GM23248 (cell line): ENCODE data around the gene TTC4. TPM values are rescaled to one million over a fixed set of nuclear protein-coding genes. Genes with fewer than 3 reads are reported as not detected.
"Not testable (repeated sequence)": the region's sequence is repeated elsewhere in the genome, so short reads cannot be mapped to it uniquely, and the experiment has no call there.

Experiments
- DNase-seq: peaks from one replicate; pipeline ENCODE4 v3.0.0-alpha.2; 2015
- H2AFZ ChIP-seq: fragments of 200-600 bp; sonication (generic); 2 replicates; pipeline ENCODE4 v1.6.1; 2016; ENCODE audit warnings: antibody characterized with exemption
- H3F3A ChIP-seq: fragments of 200-600 bp; sonication (generic); 2 replicates; pipeline ENCODE4 v1.6.1; 2016; ENCODE audit warnings: mild to moderate bottlenecking, antibody characterized with exemption, mixed run types; ENCODE audit not compliant: insufficient read depth
- H3K27ac ChIP-seq: fragments of 200-600 bp; sonication (generic); 2 replicates; pipeline ENCODE4 v1.5.1; 2016; ENCODE audit warnings: mild to moderate bottlenecking
- H3K27me3 ChIP-seq: fragments of 200-600 bp; sonication (generic); replicated peaks from 2 replicates; pipeline ENCODE4 v1.6.1; 2016; ENCODE audit warnings: mild to moderate bottlenecking; ENCODE audit not compliant: insufficient read depth
- H3K36me3 ChIP-seq: fragments of 200-600 bp; sonication (generic); 2 replicates; pipeline ENCODE4 v1.6.1; 2016; ENCODE audit warnings: low read depth, mild to moderate bottlenecking
- H3K4me1 ChIP-seq: fragments of 200-600 bp; sonication (generic); 2 replicates; pipeline ENCODE4 v1.6.1; 2016; ENCODE audit warnings: mild to moderate bottlenecking; ENCODE audit not compliant: insufficient read depth
- H3K4me2 ChIP-seq: fragments of 200-600 bp; sonication (generic); one replicate; pipeline ENCODE4 v1.6.1; 2016; ENCODE audit warnings: mild to moderate bottlenecking; ENCODE audit not compliant: unreplicated experiment
- H3K4me3 ChIP-seq: fragments of 200-600 bp; sonication (generic); 2 replicates; pipeline ENCODE4 v1.5.1; 2016; ENCODE audit warnings: mild to moderate bottlenecking
- H3K79me2 ChIP-seq: fragments of 200-600 bp; sonication (generic); 2 replicates; pipeline ENCODE4 v1.6.1; 2016; ENCODE audit warnings: mild to moderate bottlenecking; ENCODE audit not compliant: insufficient read depth
- H3K9ac ChIP-seq: fragments of 200-600 bp; sonication (generic); 2 replicates; pipeline ENCODE4 v1.6.1; 2016; ENCODE audit warnings: mild to moderate bottlenecking
- H3K9me2 ChIP-seq: fragments of 200-600 bp; sonication (generic); 2 replicates; pipeline ENCODE4 v1.6.1; 2016; ENCODE audit warnings: mixed run types, mild to moderate bottlenecking, moderate library complexity; ENCODE audit not compliant: insufficient read depth
- H3K9me3 ChIP-seq: fragments of 200-600 bp; sonication (generic); one replicate; pipeline ENCODE4 v1.6.1; 2017; ENCODE audit warnings: low read depth
- H4K20me1 ChIP-seq: fragments of 200-600 bp; sonication (generic); 2 replicates; pipeline ENCODE4 v1.6.0; 2016; ENCODE audit not compliant: insufficient read depth
- EZH2 ChIP-seq: fragments of 200-600 bp; sonication (generic); IDR thresholded peaks from 2 replicates; pipeline ENCODE4 v1.6.1; 2018; ENCODE audit warnings: antibody characterized with exemption, mild to moderate bottlenecking; ENCODE audit not compliant: insufficient read depth, poor library complexity, severe bottlenecking
- EZH2phosphoT487 ChIP-seq: fragments of 200-600 bp; sonication (generic); IDR thresholded peaks from 2 replicates; pipeline ENCODE4 v1.6.1; 2018; ENCODE audit warnings: antibody characterized with exemption, moderate library complexity, mild to moderate bottlenecking, low read depth; ENCODE audit not compliant: insufficient read depth
- WGBS, 2 experiments: methylation state at CpG; one replicate each; pipeline ENCODE4 v1.1.6; 2015 to 2017; ENCODE audit warnings: low lambda C conversion rate in 2 of 2, low coverage in 1 of 2; ENCODE audit errors: missing lambda C conversion rate in 2 of 2; 5-methylcytosine and 5-hydroxymethylcytosine counted together
- in situ Hi-C: fragments of 300-500 bp; cut with MboI; formaldehyde crosslinking; loops from 2 replicates; pipeline ENCODE4 v1.15.0; 2020
- polyA plus RNA-seq: library from polyadenylated mRNA; unstranded; fragments of >200 nt; fragmentation: Nextera tagmentation; extraction: Ambion mirVana; gene quantifications from 2 replicates; pipeline ENCODE4 v1.2.1, GENCODE V29; 2016
- total RNA-seq: library from RNA; depleted of rRNA; stranded (reverse); fragments of >200 nt; shearing (Covaris generic); gene quantifications from 2 replicates; pipeline ENCODE4 v1.2.3, GENCODE V29; 2014

TTC4 gene
- total and polyA plus RNA-seq, 2 experiments from 2014 or later, result 24.2 to 27.1 TPM

- Histone ChIP-seq H3K4me3 (no peak overlapping the region), H3F3A (no peaks in the 10 kb centered on the region), H3K36me3 (no peaks in the 10 kb centered on the region), H3K4me1 (peaks cover 9% of the 10 kb centered on the region; the same call in 1 of the 2 replicates), H2AFZ (no peak overlapping the region), H4K20me1 (no peaks in the 10 kb centered on the region), H3K27ac (no peak overlapping the region), H3K9ac (no peak overlapping the region), H3K79me2 (peaks cover 11% of the 10 kb centered on the region), H3K9me3 (no peaks in the 10 kb centered on the region), H3K4me2 (no peak overlapping the region), H3K27me3 (no peaks in the 10 kb centered on the region), H3K9me2 (no peaks in the 10 kb centered on the region)
- no peak for TF ChIP-seq EZH2phosphoT487
- no peak for TF ChIP-seq EZH2
- 73% methylated on average over 5 of the region's 5 CpGs for WGBS, 2 experiments
- in situ Hi-C loops, result no loop called here
- peak; percentile 18 for DNase-seq
Measured at GRCh38 chr1:54768093-54768492, 52.4 kb downstream of the TTC4 start.

- Histone ChIP-seq H3K4me3 (no peak overlapping the region), H3K79me2 (no peaks in the 10 kb centered on the region), H4K20me1 (no peaks in the 10 kb centered on the region), H2AFZ (no peak overlapping the region), H3K36me3 (no peaks in the 10 kb centered on the region), H3K9me2 (no peaks in the 10 kb centered on the region), H3K27me3 (no peaks in the 10 kb centered on the region; the same call in 1 of the 2 replicates), H3K4me1 (no peaks in the 10 kb centered on the region), H3K9ac (no peak overlapping the region), H3K9me3 (no peaks in the 10 kb centered on the region), H3K4me2 (no peak overlapping the region), H3F3A (no peaks in the 10 kb centered on the region), H3K27ac (no peak overlapping the region)
- 29 to 30% methylated on average over 2 of the region's 2 CpGs for WGBS, 2 experiments
- TF ChIP-seq EZH2phosphoT487, result no peak
- TF ChIP-seq EZH2, result no peak
- in situ Hi-C loops, result no loop called here
- no peak for DNase-seq
Measured at GRCh38 chr1:54772951-54773350, 57.3 kb downstream of the TTC4 start.

GRCh38 chr1:54774820-54775498, 59.3 kb downstream of the TTC4 start:
- Histone ChIP-seq H3K4me2 (no peak overlapping the region), H3K27ac (no peak overlapping the region), H3K27me3 (no peaks in the 10 kb centered on the region; the same call in 1 of the 2 replicates), H3K4me1 (no peaks in the 10 kb centered on the region), H4K20me1 (no peaks in the 10 kb centered on the region), H3F3A (no peaks in the 10 kb centered on the region), H2AFZ (no peak overlapping the region), H3K9ac (no peak overlapping the region), H3K79me2 (no peaks in the 10 kb centered on the region), H3K9me2 (no peaks in the 10 kb centered on the region), H3K9me3 (no peaks in the 10 kb centered on the region), H3K4me3 (no peak overlapping the region), H3K36me3 (no peaks in the 10 kb centered on the region)
- in situ Hi-C loops, result no loop called here
- peak; percentile 22 for DNase-seq
- TF ChIP-seq EZH2, result no peak
- no peak for TF ChIP-seq EZH2phosphoT487
- 55 to 57% methylated on average over 15 of the region's 15 CpGs for WGBS, 2 experiments

GRCh38 chr1:54775828-54776721, 60.4 kb downstream of the TTC4 start:
- H4K20me1 ChIP-seq, H3K4me2 ChIP-seq, H3K36me3 ChIP-seq, H3K27me3 ChIP-seq, H3K79me2 ChIP-seq, H3K4me1 ChIP-seq, DNase-seq, H3K9me2 ChIP-seq, H3K9ac ChIP-seq, H3K27ac ChIP-seq, H3K4me3 ChIP-seq, H2AFZ ChIP-seq, H3F3A ChIP-seq, H3K9me3 ChIP-seq, in situ Hi-C loops: not testable (repeated sequence)
- 54 to 56% methylated on average over 16 of the region's 16 CpGs for WGBS, 2 experiments
